ENCODE data around the gene POLE.
A peak's percentile ranks its signal among the peaks of the same experiment; 100 is the strongest.

The POLE gene

GRCh38 chr12:132624910-132625630 is 62.1 kb downstream of the POLE start:
- H3K4me3 ChIP-seq (ENCODE audit: low read depth, low read length), result no peak overlapping the region
- no peak for DNase-seq (ENCODE audit: low read depth, low spot score)
- in situ Hi-C loops (cut with HindIII; ENCODE audit: low sequenced_read_pairs), result no loop called here
- no peak for TF ChIP-seq CTCF (IDR thresholded peaks at IDR 0.05; ENCODE audit: low read depth, low read length)

GRCh38 chr12:132624186-132624855 is 62.8 kb downstream of the POLE start:
- in situ Hi-C loops (cut with HindIII; ENCODE audit: low sequenced_read_pairs), result no loop called here
- TF ChIP-seq CTCF (IDR thresholded peaks at IDR 0.05; ENCODE audit: low read depth, low read length), result no peak
- H3K4me3 ChIP-seq (ENCODE audit: low read depth, low read length), result no peak overlapping the region
- DNase-seq (ENCODE audit: low read depth, low spot score), result no peak

- no peak for TF ChIP-seq CTCF (IDR thresholded peaks at IDR 0.05; ENCODE audit: low read depth, low read length)
- in situ Hi-C loops (cut with HindIII; ENCODE audit: low sequenced_read_pairs), result no loop called here
- DNase-seq (ENCODE audit: low read depth, low spot score), result no peak
- no peak overlapping the region for H3K4me3 ChIP-seq (ENCODE audit: low read depth, low read length)
Observed at GRCh38 chr12:132623072-132623869, 63.9 kb downstream of the POLE start.

GRCh38 chr12:132622437-132623071 is 64.6 kb downstream of the POLE start:
- DNase-seq (ENCODE audit: low read depth, low spot score), result peak; percentile 64
- in situ Hi-C loops (cut with HindIII; ENCODE audit: low sequenced_read_pairs), result no loop called here
- no peak for TF ChIP-seq CTCF (IDR thresholded peaks at IDR 0.05; ENCODE audit: low read depth, low read length)
- no peak overlapping the region for H3K4me3 ChIP-seq (ENCODE audit: low read depth, low read length)

GRCh38 chr12:132621657-132622435 is 65.3 kb downstream of the POLE start:
- in situ Hi-C loops (cut with HindIII; ENCODE audit: low sequenced_read_pairs), result no loop called here

More at GRCh38 chr12:132621657-132622435, 65.3 kb downstream of the POLE start:
- no peak overlapping the region for H3K4me3 ChIP-seq (ENCODE audit: low read depth, low read length)
- TF ChIP-seq CTCF (IDR thresholded peaks at IDR 0.05; ENCODE audit: low read depth, low read length), result no peak
- no peak for DNase-seq (ENCODE audit: low read depth, low spot score)
